D721Med (cell line): ENCODE results near the gene TMEM161B.

Source experiments
- DNase-seq: peaks from one replicate; pipeline ENCODE4 v3.0.0; 2011; ENCODE audit warnings: low spot score; ENCODE audit not compliant: insufficient read length
- FAIRE-seq: peaks from 2 replicates; lab custom pipeline; 2011; peaks lifted over from hg19 to GRCh38; lab: Jason Lieb, UNC
- TF ChIP-seq, protein P1 (sequence below): IDR thresholded peaks from 2 replicates; pipeline ENCODE4 v1.5.1; 2012; ENCODE audit warnings: mild to moderate bottlenecking, control low read depth; ENCODE audit not compliant: insufficient read depth; ENCODE audit errors: missing control alignments

TMEM161B gene

DNA sequence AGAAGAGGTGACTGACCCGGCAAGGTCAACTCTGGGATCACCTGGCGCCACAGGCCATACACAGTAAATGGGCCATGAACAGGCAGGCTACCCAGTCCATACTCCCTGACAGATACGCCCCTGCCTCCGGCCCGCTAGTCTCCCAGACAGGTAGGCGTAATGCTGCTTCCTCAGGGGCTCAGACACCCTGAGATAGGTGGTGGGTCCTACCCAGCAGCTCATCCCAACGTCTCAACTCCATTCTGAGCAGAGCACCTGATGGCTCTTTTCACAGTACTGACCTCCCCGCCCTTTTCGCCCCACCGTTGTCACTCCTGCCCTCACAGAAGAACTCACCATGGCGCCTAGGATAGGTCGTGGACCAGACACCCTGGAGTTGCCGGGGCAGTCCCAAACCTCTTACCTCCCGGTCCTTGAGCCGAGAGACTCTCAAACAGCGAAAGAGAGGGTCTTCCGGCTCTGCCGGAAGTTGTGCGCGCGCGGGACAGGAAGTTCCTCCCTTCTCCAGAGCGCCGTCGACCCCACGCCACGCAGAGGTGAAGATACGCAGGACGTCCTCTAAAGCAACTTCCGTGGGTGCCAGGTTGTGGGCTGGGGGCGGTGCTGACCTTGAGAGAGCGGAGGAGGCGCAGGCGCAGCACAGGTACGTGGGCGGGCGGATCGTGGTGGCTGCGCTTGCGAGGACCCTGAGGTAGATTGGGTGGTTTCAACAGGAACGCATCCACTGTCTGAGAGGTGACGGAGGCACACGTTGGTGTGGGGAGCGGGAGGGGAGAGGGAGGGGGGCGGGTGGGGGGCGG is at the start of gene TMEM161B:
TMEM161B (minus strand) TSS at position 461 of the 800 bp plus-strand sequence; CDS start at position 339, 122 bp downstream.
- DNase-seq = peak; percentile 51
- TF ChIP-seq, protein P1, sequence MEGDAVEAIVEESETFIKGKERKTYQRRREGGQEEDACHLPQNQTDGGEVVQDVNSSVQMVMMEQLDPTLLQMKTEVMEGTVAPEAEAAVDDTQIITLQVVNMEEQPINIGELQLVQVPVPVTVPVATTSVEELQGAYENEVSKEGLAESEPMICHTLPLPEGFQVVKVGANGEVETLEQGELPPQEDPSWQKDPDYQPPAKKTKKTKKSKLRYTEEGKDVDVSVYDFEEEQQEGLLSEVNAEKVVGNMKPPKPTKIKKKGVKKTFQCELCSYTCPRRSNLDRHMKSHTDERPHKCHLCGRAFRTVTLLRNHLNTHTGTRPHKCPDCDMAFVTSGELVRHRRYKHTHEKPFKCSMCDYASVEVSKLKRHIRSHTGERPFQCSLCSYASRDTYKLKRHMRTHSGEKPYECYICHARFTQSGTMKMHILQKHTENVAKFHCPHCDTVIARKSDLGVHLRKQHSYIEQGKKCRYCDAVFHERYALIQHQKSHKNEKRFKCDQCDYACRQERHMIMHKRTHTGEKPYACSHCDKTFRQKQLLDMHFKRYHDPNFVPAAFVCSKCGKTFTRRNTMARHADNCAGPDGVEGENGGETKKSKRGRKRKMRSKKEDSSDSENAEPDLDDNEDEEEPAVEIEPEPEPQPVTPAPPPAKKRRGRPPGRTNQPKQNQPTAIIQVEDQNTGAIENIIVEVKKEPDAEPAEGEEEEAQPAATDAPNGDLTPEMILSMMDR = no peak
- no peak for FAIRE-seq

DNA sequence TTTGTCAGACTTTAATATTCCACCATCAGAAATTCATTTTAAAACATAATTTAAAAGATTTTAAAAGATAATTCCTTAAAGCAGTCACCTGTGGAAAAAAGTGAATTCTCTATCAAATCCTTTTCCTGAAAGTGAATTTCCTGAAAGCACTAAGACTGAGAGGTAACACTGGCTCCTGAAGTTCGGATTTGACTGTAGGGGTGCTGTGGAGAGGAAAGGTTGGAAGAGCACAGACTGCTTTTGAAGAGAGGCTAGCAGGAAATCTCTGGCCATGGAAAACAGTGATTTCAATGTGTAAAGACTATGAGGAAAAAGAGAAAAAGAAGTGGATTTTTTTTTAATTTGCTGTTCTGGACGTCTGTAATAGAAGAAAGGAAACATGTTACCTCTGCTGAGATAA is 35.7 kb upstream of the TMEM161B start:
- no peak for DNase-seq
- FAIRE-seq = no peak
- TF ChIP-seq, protein P1 = no peak

DNA sequence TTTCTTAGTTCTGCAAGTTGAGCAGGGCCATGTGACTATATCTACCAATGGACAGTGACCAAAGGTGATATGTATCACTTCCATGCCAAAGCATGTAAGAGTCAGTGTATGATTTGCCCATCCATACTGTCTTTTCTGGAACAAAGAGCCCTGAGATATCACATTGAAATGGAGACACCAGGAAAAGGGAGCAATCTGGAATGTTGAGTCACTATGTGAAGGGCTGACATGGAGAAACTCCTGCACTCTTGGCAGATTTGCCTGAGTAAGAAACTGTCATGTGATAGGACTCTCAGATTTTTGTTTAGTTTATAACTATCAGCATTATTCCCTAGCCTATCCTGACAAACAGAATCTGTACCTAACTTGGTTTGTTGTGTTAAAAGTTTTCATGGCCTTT is 29.8 kb upstream of the TMEM161B start:
- TF ChIP-seq, protein P1 = no peak
- no peak for FAIRE-seq
- no peak for DNase-seq

DNA sequence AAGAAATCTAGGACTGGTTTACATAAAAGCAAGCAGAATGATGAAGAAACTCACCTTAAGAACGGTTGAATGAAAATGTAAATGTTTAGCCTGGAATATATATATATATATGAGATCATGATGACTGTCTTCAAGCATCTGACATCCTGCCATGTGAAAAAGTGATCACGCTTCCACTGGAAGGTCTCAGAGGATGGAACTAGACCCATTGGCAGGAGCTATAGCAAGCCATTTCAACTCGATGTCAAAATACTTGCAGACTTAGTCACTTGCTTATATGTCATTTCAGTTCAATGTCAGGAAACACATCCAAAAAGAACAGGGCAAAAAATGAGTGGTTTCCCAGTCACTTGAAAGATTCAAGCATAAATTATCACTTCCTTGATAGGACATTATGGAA is 22.2 kb upstream of the TMEM161B start:
- DNase-seq (no peak), FAIRE-seq (no peak)
- TF ChIP-seq, protein P1 = no peak

DNA sequence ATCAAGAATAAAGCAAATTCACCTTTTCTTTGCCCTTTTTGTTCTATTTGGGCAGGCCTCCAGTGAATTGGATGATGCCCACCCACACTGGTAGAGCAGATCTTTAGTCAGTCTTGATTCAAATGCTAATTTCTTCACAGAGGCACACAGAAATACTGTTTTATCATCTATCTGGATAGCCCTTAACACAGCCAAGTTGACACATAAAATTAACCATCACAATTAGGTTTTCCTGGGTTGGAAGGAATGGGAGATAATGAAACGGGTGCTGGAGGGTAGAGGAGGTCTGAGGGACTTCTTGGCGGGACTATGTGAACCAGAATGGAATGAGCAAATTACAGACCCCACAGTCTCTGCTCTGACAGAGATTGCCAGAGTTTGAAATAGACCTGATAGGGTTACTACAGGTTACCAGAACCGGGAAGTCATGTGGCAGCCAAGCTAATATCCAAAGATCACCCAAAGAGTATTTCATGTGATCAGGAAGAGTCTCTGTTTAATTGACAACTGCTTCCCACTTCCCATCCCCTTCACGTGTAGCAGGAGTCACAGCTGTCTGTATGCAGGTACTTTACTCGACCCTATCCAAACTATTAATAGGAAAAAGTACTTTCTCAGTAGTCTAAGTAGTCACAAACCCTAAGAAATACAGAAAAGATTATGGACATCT is 20.0 kb upstream of the TMEM161B start:
- FAIRE-seq = no peak
- no peak for DNase-seq
- TF ChIP-seq, protein P1 = no peak

DNA sequence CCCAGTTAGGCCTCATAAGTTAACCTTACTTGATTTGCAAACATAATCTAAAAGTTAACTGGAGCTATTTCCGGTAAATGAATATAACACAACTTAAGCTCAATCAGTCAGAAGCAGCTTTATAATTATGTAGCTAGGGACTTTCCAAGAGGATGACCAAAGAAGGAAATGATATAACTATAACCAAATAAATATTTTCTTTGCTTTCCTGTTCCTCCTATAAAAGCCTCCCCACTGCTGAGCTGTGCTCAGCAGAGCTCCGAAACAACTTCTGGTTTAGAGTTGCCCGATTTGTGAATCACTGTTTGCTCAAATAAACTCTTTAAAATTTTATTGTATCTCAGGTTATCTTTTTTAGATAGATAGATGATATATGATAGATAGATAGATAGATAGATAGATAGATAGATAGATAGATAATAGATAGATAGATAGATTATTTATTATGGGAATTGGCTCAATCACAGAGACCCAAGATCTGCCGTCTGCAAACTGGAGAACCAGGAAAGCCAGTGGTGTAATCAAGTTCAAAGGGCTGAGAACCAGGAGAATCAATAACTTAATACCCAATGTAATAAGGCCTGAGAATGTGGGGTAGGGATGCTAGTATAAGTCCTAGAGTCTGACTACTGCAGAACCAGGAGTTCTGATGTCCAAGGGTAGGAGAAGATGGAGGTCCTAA is 19.3 kb upstream of the TMEM161B start:
- FAIRE-seq = no peak
- DNase-seq = no peak
- TF ChIP-seq, protein P1 = no peak
